ENCODE results near the gene ZDHHC13. TPM values are rescaled to one million over a fixed set of nuclear protein-coding genes. Genes with fewer than 3 reads are reported as not detected.

ZDHHC13 gene
- total and polyA plus RNA-seq, 4 donors: 1.2 to 8.2 (median 2.7) TPM

GRCh38 chr11:19193916-19194315 lies 76.9 kb downstream of the ZDHHC13 start:
- no peak for DNase-seq (ENCODE audit: low spot score)
- H3K36me3 ChIP-seq (ENCODE audit: control insufficient read depth in 4 of 4, insufficient read depth in 3 of 4, low read depth in 1 of 4, low read length in 3 of 4): no peaks in the 10 kb centered on the region

GRCh38 chr11:19194620-19195308 lies 77.8 kb downstream of the ZDHHC13 start:
- H3K9ac ChIP-seq (ENCODE audit: low read depth in 1 of 2, low read length in 2 of 2): no peak overlapping the region
- peaks cover 0 to 8% (median 2%) of the 10 kb centered on the region in 4 donors for H3K4me1 ChIP-seq (ENCODE audit: control insufficient read depth in 4 of 4, insufficient read depth in 4 of 4, low read length in 3 of 4)
- no peak overlapping the region for H3K27ac ChIP-seq (ENCODE audit: low read depth in 1 of 2, low read length in 2 of 2)
- H3K4me3 ChIP-seq (ENCODE audit: low read depth in 1 of 3, low read length in 3 of 3): no peak overlapping the region
- no peak for DNase-seq (ENCODE audit: low spot score)
- TF ChIP-seq RAD21 (IDR thresholded peaks at IDR 0.05) (no peak), FOXA1 (IDR thresholded peaks at IDR 0.05) (no peak), TAF1 (conservative IDR thresholded peaks at IDR 0.05) (no peak), NR2F2 (IDR thresholded peaks at IDR 0.05) (no peak)
- H3K27me3 ChIP-seq (ENCODE audit: control insufficient read depth in 4 of 4, insufficient read depth in 4 of 4, low read length in 3 of 4): no peaks in the 10 kb centered on the region
- WGBS: 88% methylated on average over 4 of the region's 4 CpGs
- no peaks in the 10 kb centered on the region for H3K9me3 ChIP-seq (ENCODE audit: control insufficient read depth in 4 of 4, low read length in 3 of 4)
- no peaks in the 10 kb centered on the region for H3K36me3 ChIP-seq (ENCODE audit: control insufficient read depth in 4 of 4, insufficient read depth in 3 of 4, low read depth in 1 of 4, low read length in 3 of 4)

More at GRCh38 chr11:19193916-19194315, 76.9 kb downstream of the ZDHHC13 start:
- Histone ChIP-seq H3K4me1 (ENCODE audit: control insufficient read depth in 4 of 4, insufficient read depth in 4 of 4, low read length in 3 of 4) (peaks cover 0 to 8% (median 2%) of the 10 kb centered on the region in 4 donors), H3K9me3 (ENCODE audit: control insufficient read depth in 4 of 4, low read length in 3 of 4) (no peaks in the 10 kb centered on the region), H3K27me3 (ENCODE audit: control insufficient read depth in 4 of 4, insufficient read depth in 4 of 4, low read length in 3 of 4) (no peaks in the 10 kb centered on the region), H3K27ac (ENCODE audit: low read depth in 1 of 2, low read length in 2 of 2) (no peak overlapping the region), H3K4me3 (ENCODE audit: low read depth in 1 of 3, low read length in 3 of 3) (no peak overlapping the region), H3K9ac (ENCODE audit: low read depth in 1 of 2, low read length in 2 of 2) (no peak overlapping the region)
- TF ChIP-seq JUND (IDR thresholded peaks at IDR 0.05) (no peak), SP1 (IDR thresholded peaks at IDR 0.05) (no peak), NR2F2 (IDR thresholded peaks at IDR 0.05) (no peak), GABPA (IDR thresholded peaks at IDR 0.05 in 1 of 2, conservative IDR thresholded peaks at IDR 0.05 in 1 of 2) (no peak), HNF4A (conservative IDR thresholded peaks at IDR 0.05) (no peak)
- TF ChIP-seq, protein P1, sequence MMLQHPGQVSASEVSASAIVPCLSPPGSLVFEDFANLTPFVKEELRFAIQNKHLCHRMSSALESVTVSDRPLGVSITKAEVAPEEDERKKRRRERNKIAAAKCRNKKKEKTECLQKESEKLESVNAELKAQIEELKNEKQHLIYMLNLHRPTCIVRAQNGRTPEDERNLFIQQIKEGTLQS (IDR thresholded peaks at IDR 0.05): no peak
- WGBS: 81% methylated on average over 2 of the region's 2 CpGs

GRCh38 chr11:19196432-19196831 lies 79.5 kb downstream of the ZDHHC13 start:
- Histone ChIP-seq H3K9ac (ENCODE audit: low read depth in 1 of 2, low read length in 2 of 2) (no peak overlapping the region), H3K4me1 (ENCODE audit: control insufficient read depth in 4 of 4, insufficient read depth in 4 of 4, low read length in 3 of 4) (peaks cover 0 to 8% (median 2%) of the 10 kb centered on the region in 4 donors), H3K27ac (ENCODE audit: low read depth in 1 of 2, low read length in 2 of 2) (no peak overlapping the region), H3K36me3 (ENCODE audit: control insufficient read depth in 4 of 4, insufficient read depth in 3 of 4, low read depth in 1 of 4, low read length in 3 of 4) (no peaks in the 10 kb centered on the region), H3K9me3 (ENCODE audit: control insufficient read depth in 4 of 4, low read length in 3 of 4) (no peaks in the 10 kb centered on the region), H3K4me3 (ENCODE audit: low read depth in 1 of 3, low read length in 3 of 3) (no peak overlapping the region), H3K27me3 (ENCODE audit: control insufficient read depth in 4 of 4, insufficient read depth in 4 of 4, low read length in 3 of 4) (no peaks in the 10 kb centered on the region)
- WGBS: 78% methylated on average over 6 of the region's 6 CpGs
- no peak for DNase-seq (ENCODE audit: low spot score)
- TF ChIP-seq FOXA1 (IDR thresholded peaks at IDR 0.05) (no peak), JUND (IDR thresholded peaks at IDR 0.05) (no peak), NR2F2 (IDR thresholded peaks at IDR 0.05) (no peak), GABPA (IDR thresholded peaks at IDR 0.05 in 1 of 2, conservative IDR thresholded peaks at IDR 0.05 in 1 of 2) (no peak), YY1 (IDR thresholded peaks at IDR 0.05) (no peak), EGR1 (IDR thresholded peaks at IDR 0.05; ENCODE audit: low read depth in 2 of 2) (no peak), RXRA (IDR thresholded peaks at IDR 0.05) (no peak)
- TF ChIP-seq, protein P2, sequence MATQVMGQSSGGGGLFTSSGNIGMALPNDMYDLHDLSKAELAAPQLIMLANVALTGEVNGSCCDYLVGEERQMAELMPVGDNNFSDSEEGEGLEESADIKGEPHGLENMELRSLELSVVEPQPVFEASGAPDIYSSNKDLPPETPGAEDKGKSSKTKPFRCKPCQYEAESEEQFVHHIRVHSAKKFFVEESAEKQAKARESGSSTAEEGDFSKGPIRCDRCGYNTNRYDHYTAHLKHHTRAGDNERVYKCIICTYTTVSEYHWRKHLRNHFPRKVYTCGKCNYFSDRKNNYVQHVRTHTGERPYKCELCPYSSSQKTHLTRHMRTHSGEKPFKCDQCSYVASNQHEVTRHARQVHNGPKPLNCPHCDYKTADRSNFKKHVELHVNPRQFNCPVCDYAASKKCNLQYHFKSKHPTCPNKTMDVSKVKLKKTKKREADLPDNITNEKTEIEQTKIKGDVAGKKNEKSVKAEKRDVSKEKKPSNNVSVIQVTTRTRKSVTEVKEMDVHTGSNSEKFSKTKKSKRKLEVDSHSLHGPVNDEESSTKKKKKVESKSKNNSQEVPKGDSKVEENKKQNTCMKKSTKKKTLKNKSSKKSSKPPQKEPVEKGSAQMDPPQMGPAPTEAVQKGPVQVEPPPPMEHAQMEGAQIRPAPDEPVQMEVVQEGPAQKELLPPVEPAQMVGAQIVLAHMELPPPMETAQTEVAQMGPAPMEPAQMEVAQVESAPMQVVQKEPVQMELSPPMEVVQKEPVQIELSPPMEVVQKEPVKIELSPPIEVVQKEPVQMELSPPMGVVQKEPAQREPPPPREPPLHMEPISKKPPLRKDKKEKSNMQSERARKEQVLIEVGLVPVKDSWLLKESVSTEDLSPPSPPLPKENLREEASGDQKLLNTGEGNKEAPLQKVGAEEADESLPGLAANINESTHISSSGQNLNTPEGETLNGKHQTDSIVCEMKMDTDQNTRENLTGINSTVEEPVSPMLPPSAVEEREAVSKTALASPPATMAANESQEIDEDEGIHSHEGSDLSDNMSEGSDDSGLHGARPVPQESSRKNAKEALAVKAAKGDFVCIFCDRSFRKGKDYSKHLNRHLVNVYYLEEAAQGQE (IDR thresholded peaks at IDR 0.05): no peak
